C4-2B (cell line): ENCODE measurements around the gene LAMA5.

Experiments used
- ZFX ChIP-seq: fragments of 450-650 bp; IDR thresholded peaks from 2 replicates; pipeline ENCODE4 v1.6.1; 2017
- TF ChIP-seq, protein P1 (sequence below): fragments of 450-650 bp; conservative IDR thresholded peaks from 2 replicates; pipeline ENCODE4 v1.5.1; 2017; ENCODE audit warnings: mild to moderate bottlenecking

DNA sequence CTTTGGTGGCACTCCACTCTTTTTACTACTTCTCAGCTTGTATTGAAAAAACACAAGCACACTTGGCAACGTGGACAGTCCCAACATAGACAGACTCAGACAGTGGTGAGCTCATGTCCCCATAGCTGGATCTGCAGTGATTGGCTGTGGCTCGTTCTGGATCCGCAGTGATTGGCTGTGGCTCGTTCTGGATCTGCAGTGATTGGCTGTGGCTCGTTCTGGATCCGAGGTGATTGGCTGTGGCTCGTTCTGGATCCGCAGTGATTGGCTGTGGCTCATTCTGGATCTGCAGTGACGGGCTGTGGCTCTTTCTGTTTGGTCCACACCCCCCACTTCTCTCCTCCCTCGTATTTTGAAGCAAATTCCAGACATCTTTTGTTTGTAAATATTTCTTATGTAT, 100.8 kb downstream of the LAMA5 start:
- TF ChIP-seq, protein P1, sequence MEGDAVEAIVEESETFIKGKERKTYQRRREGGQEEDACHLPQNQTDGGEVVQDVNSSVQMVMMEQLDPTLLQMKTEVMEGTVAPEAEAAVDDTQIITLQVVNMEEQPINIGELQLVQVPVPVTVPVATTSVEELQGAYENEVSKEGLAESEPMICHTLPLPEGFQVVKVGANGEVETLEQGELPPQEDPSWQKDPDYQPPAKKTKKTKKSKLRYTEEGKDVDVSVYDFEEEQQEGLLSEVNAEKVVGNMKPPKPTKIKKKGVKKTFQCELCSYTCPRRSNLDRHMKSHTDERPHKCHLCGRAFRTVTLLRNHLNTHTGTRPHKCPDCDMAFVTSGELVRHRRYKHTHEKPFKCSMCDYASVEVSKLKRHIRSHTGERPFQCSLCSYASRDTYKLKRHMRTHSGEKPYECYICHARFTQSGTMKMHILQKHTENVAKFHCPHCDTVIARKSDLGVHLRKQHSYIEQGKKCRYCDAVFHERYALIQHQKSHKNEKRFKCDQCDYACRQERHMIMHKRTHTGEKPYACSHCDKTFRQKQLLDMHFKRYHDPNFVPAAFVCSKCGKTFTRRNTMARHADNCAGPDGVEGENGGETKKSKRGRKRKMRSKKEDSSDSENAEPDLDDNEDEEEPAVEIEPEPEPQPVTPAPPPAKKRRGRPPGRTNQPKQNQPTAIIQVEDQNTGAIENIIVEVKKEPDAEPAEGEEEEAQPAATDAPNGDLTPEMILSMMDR = no peak
- no peak for TF ChIP-seq ZFX
